GM23338 (cell line): ENCODE results near the gene A4GNT. TPM values are rescaled to one million over a fixed set of nuclear protein-coding genes. Genes with fewer than 3 reads are reported as not detected.

Source experiments
- ATAC-seq: fragments of 200-7000 bp; cut with Tn5 transposase; 3 replicates; pipeline ENCODE4 v1.9.1; 2020
- DNase-seq: peaks from one replicate; pipeline ENCODE4 v3.0.0-alpha.2; 2015; ENCODE audit warnings: low spot score
- H2AFZ ChIP-seq: fragments of 200-600 bp; sonication (generic); 2 replicates; pipeline ENCODE4 v1.8.0; 2016; ENCODE audit warnings: antibody characterized with exemption, mild to moderate bottlenecking, moderate library complexity
- H3F3A ChIP-seq: fragments of 200-600 bp; sonication (generic); replicated peaks from 2 replicates; pipeline ENCODE4 v1.8.0; 2017; ENCODE audit warnings: antibody characterized with exemption, mixed run types, low read depth
- H3K27ac ChIP-seq: fragments of 200-600 bp; sonication (generic); 2 replicates; pipeline ENCODE4 v1.6.1; 2016; ENCODE audit warnings: low read depth
- H3K27me3 ChIP-seq: fragments of 200-600 bp; sonication (generic); 2 replicates; pipeline ENCODE4 v1.8.0; 2016; ENCODE audit warnings: mild to moderate bottlenecking, mixed run types, moderate library complexity; ENCODE audit not compliant: insufficient read depth
- H3K36me3 ChIP-seq: fragments of 200-600 bp; sonication (generic); 2 replicates; pipeline ENCODE4 v1.8.0; 2016; ENCODE audit warnings: mild to moderate bottlenecking; ENCODE audit not compliant: insufficient read depth
- H3K4me1 ChIP-seq: fragments of 200-600 bp; sonication (generic); 2 replicates; pipeline ENCODE4 v1.8.0; 2016; ENCODE audit warnings: mild to moderate bottlenecking, moderate library complexity; ENCODE audit not compliant: insufficient read depth
- H3K4me2 ChIP-seq: fragments of 200-600 bp; sonication (generic); 2 replicates; pipeline ENCODE4 v1.7.1; 2017; ENCODE audit warnings: mixed run types
- H3K4me3 ChIP-seq: fragments of 200-600 bp; sonication (generic); 2 replicates; pipeline ENCODE4 v1.6.1; 2016; ENCODE audit warnings: mixed run types
- H3K79me2 ChIP-seq: fragments of 200-600 bp; sonication (generic); replicated peaks from 2 replicates; pipeline ENCODE4 v1.8.0; 2017; ENCODE audit warnings: mild to moderate bottlenecking; ENCODE audit not compliant: insufficient read depth
- H3K9me2 ChIP-seq: fragments of 200-600 bp; sonication (generic); 2 replicates; pipeline ENCODE4 v1.8.0; 2017; ENCODE audit not compliant: insufficient read depth
- H4K20me1 ChIP-seq: fragments of 200-600 bp; sonication (generic); replicated peaks from 2 replicates; pipeline ENCODE4 v1.8.0; 2017; ENCODE audit warnings: mild to moderate bottlenecking; ENCODE audit not compliant: insufficient read depth
- H3K27ac Mint-ChIP-seq: 2 replicates; pipeline ENCODE4 v1.8.0; 2020; ENCODE audit warnings: inconsistent platforms, mild to moderate bottlenecking, moderate library complexity, mixed read lengths
- H3K27me3 Mint-ChIP-seq: 3 replicates; pipeline ENCODE4 v1.8.0; 2022; ENCODE audit warnings: low read depth, mild to moderate bottlenecking, moderate library complexity, mixed read lengths, inconsistent platforms; ENCODE audit not compliant: insufficient read depth, poor library complexity
- H3K36me3 Mint-ChIP-seq: 3 replicates; pipeline ENCODE4 v1.8.0; 2021; ENCODE audit warnings: low read depth, mild to moderate bottlenecking, inconsistent platforms, moderate library complexity, mixed read lengths
- H3K4me1 Mint-ChIP-seq: 3 replicates; pipeline ENCODE4 v1.8.0; 2020; ENCODE audit warnings: mild to moderate bottlenecking, inconsistent platforms, mixed read lengths
- H3K4me3 Mint-ChIP-seq: 3 replicates; pipeline ENCODE4 v1.8.0; 2021; ENCODE audit warnings: moderate library complexity, mild to moderate bottlenecking, inconsistent platforms, mixed read lengths
- H3K9me3 Mint-ChIP-seq: 3 replicates; pipeline ENCODE4 v1.8.0; 2020; ENCODE audit warnings: moderate library complexity, mild to moderate bottlenecking, inconsistent platforms, mixed read lengths
- CREB1 ChIP-seq: fragments of 250-450 bp; sonication (Bioruptor Pico); IDR thresholded peaks from 2 replicates; pipeline ENCODE4 v1.5.0; 2020; ENCODE audit warnings: low read depth, mild to moderate bottlenecking, moderate library complexity
- EZH2phosphoT487 ChIP-seq: fragments of 200-600 bp; sonication (generic); IDR thresholded peaks from one replicate; pipeline ENCODE4 v1.8.1; 2018; ENCODE audit warnings: antibody characterized with exemption; ENCODE audit not compliant: unreplicated experiment
- JUNB ChIP-seq: IDR thresholded peaks from one replicate; pipeline ENCODE4 v1.6.1; 2016; ENCODE audit warnings: antibody characterized with exemption; ENCODE audit not compliant: unreplicated experiment
- NANOG ChIP-seq: IDR thresholded peaks from 2 replicates; pipeline ENCODE4 v1.6.1; 2016; ENCODE audit warnings: antibody characterized with exemption, borderline replicate concordance
- ZNF114 ChIP-seq: fragments of 250-450 bp; sonication (Bioruptor Pico); IDR thresholded peaks from 2 replicates; pipeline ENCODE4 v1.5.0; 2020; ENCODE audit warnings: mild to moderate bottlenecking, moderate library complexity
- ZNF331 ChIP-seq: fragments of 250-450 bp; sonication (Bioruptor Pico); IDR thresholded peaks from 2 replicates; pipeline ENCODE4 v1.5.0; 2020; ENCODE audit warnings: low read depth, mild to moderate bottlenecking, moderate library complexity
- long read RNA-seq: library from polyadenylated mRNA; unstranded; transcript quantifications from one replicate; pipeline ENCODE4 v2.0.0, GENCODE V29; 2020; ENCODE audit not compliant: unreplicated experiment
- polyA plus RNA-seq: library from polyadenylated mRNA; unstranded; fragments of >200 nt; fragmentation: Nextera tagmentation; extraction: Ambion mirVana; gene quantifications from 2 replicates; pipeline ENCODE4 v1.2.1, GENCODE V29; 2016
- total RNA-seq: library from RNA; depleted of rRNA; stranded (reverse); fragments of >200 nt; shearing (Covaris generic); gene quantifications from 2 replicates; pipeline ENCODE4 v1.2.3, GENCODE V29; 2014; rRNA removed
- TF ChIP-seq, protein P1 (sequence below), 2 experiments: fragments of 200-600 bp in 1 of 2; sonication (generic) in 1 of 2; conservative IDR thresholded peaks; 2 replicates each; pipeline versions ENCODE4 v1.5.1 to v1.6.1; 2016 to 2017; ENCODE audit warnings: antibody characterized with exemption in 2 of 2, low read depth in 2 of 2, mild to moderate bottlenecking in 2 of 2, moderate library complexity in 1 of 2

Gene A4GNT
- total RNA-seq = not detected in 2 replicates
- polyA plus RNA-seq = not detected in 2 replicates
- long read RNA-seq = 0 reads

DNA sequence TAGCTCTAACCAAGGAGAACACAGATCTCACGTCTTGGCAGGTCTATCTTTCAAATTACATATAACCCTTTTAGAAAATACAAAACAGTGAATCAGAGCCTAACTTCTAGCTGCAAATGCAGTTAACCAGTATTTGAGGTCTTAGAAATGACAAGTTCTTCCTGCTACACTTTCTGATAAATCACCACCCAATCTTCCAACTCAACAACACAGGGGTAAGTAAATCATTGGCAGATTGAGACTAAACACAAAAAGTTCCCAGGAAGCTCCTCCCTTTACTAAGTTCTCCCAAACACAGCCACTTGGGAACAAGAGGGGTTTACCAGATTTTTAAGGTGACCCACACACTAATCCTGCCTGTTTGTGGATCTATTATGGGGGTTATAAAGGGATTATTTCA lies at the start of gene A4GNT:
Gene A4GNT (minus strand): TSS at position 152 of the 400 bp plus-strand sequence. CDS start 1,134 bp downstream, outside the sequence.
- peaks cover 19% of the 10 kb centered on the region for H3K9me2 ChIP-seq
- no peak within 1 kb of the TSS for H3K4me3 ChIP-seq
- Mint-ChIP-seq H3K4me1 (no peaks in the 10 kb centered on the region), H3K36me3 (no peaks in the 10 kb centered on the region), H3K9me3 (no peaks in the 10 kb centered on the region), H3K27ac (no peak within 1 kb of the TSS), H3K4me3 (no peak within 1 kb of the TSS), H3K27me3 (no peaks in the 10 kb centered on the region)
- no peak for ATAC-seq
- no peaks in the 10 kb centered on the region for H3K4me1 ChIP-seq
- H3K27me3 ChIP-seq = no peaks in the 10 kb centered on the region
- no peak for DNase-seq
- peak within 1 kb of the TSS; percentile 29; the same call in 1 of the 2 replicates for H2AFZ ChIP-seq
- no peak within 1 kb of the TSS for H3K4me2 ChIP-seq
- H3K27ac ChIP-seq = no peak within 1 kb of the TSS
- no peak for TF ChIP-seq ZNF114 (CRISPR knock-in tag)
- no peak for TF ChIP-seq CREB1 (CRISPR knock-in tag)
- no peak for TF ChIP-seq ZNF331 (CRISPR knock-in tag)
- H3K36me3 ChIP-seq = no peaks in the 10 kb centered on the region
- H3F3A ChIP-seq = no peaks in the 10 kb centered on the region
- H4K20me1 ChIP-seq = no peaks in the 10 kb centered on the region
- no peaks in the 10 kb centered on the region for H3K79me2 ChIP-seq

DNA sequence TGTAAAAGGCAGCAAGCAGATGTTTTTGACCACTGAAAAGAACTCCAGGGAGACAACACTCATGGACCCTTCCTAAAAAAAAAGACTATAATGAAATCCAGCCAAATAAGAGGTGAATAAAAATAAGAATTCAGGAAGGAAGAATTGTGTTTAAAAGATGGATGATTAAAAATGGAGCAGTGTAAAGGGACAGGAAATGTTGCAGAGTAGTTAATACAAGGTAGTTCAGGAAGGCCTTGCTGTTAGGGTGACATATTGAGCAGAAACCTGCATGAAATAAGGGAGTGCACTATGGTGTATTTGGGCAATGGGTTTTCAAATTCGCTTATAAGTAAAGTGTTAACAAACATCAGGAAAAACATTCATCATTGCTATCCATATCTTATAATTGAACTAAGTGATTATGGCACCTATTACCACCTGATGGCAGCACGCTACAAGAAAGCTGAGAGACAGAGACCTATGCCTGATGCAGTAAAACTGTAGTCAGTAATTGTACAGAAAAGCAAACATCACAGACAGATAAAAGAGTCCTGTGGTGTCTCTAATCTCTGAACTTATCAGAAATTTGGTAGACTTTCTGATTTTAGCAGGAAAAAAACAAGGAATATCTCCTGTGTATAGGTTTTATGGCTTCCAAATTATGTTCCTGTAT lies 48.3 kb upstream of the A4GNT start:
- TF ChIP-seq JUNB (no peak), NANOG (no peak), EZH2phosphoT487 (no peak)
- TF ChIP-seq, protein P1, sequence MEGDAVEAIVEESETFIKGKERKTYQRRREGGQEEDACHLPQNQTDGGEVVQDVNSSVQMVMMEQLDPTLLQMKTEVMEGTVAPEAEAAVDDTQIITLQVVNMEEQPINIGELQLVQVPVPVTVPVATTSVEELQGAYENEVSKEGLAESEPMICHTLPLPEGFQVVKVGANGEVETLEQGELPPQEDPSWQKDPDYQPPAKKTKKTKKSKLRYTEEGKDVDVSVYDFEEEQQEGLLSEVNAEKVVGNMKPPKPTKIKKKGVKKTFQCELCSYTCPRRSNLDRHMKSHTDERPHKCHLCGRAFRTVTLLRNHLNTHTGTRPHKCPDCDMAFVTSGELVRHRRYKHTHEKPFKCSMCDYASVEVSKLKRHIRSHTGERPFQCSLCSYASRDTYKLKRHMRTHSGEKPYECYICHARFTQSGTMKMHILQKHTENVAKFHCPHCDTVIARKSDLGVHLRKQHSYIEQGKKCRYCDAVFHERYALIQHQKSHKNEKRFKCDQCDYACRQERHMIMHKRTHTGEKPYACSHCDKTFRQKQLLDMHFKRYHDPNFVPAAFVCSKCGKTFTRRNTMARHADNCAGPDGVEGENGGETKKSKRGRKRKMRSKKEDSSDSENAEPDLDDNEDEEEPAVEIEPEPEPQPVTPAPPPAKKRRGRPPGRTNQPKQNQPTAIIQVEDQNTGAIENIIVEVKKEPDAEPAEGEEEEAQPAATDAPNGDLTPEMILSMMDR (conservative IDR thresholded peaks at IDR 0.05; ENCODE audit: low read depth in 2 of 2) = peak; percentile 65 to 81
- H3K27ac ChIP-seq = no peak overlapping the region
- Mint-ChIP-seq H3K27ac (no peak overlapping the region), H3K27me3 (peaks cover 5% of the 10 kb centered on the region), H3K9me3 (no peaks in the 10 kb centered on the region), H3K36me3 (no peaks in the 10 kb centered on the region), H3K4me1 (no peaks in the 10 kb centered on the region), H3K4me3 (no peak overlapping the region)
- H3F3A ChIP-seq = no peaks in the 10 kb centered on the region
- H3K4me1 ChIP-seq = no peaks in the 10 kb centered on the region
- H3K79me2 ChIP-seq = no peaks in the 10 kb centered on the region
- no peak overlapping the region for H3K4me2 ChIP-seq
- no peak overlapping the region for H3K4me3 ChIP-seq
- H2AFZ ChIP-seq = no peak overlapping the region
- H3K27me3 ChIP-seq = peaks cover 8% of the 10 kb centered on the region; the same call in 1 of the 2 replicates
- H3K36me3 ChIP-seq = no peaks in the 10 kb centered on the region
- DNase-seq (peak; percentile 53), ATAC-seq (peak; percentile 65)
- H4K20me1 ChIP-seq = no peaks in the 10 kb centered on the region
- no peaks in the 10 kb centered on the region for H3K9me2 ChIP-seq
